Thoracic aorta (tissue), 2 donors: ENCODE results near the gene NLGN4X. TPM values are rescaled to one million over a fixed set of nuclear protein-coding genes. Genes with fewer than 3 reads are reported as not detected.

ENCODE experiments used
- ATAC-seq: fragments of 150-250 bp; one replicate; pipeline ENCODE4 v1.8.0; 2017; ENCODE audit warnings: low read depth; ENCODE audit not compliant: insufficient number of reproducible peaks, low FRiP score
- DNase-seq: peaks from one replicate; pipeline ENCODE4 v3.0.0-alpha.2; 2020; ENCODE audit warnings: low spot score
- H3K27ac ChIP-seq, 2 donors: fragments of 200-600 bp; sonication (generic); 1 replicate in 1 of 2; 2 replicates in 1 of 2; pipeline ENCODE4 v1.5.1; 2016; ENCODE audit warnings: mild to moderate bottlenecking in 2 of 2, moderate library complexity in 2 of 2
- H3K27me3 ChIP-seq: fragments of 200-600 bp; sonication (generic); replicated peaks from 2 replicates; pipeline ENCODE4 v1.6.0; 2016; ENCODE audit warnings: mild to moderate bottlenecking; ENCODE audit not compliant: insufficient read depth
- H3K36me3 ChIP-seq: fragments of 200-600 bp; sonication (generic); one replicate; pipeline ENCODE4 v1.5.1; 2016
- H3K4me1 ChIP-seq, 2 donors: fragments of 200-600 bp; sonication (generic); 1 replicate in 1 of 2; 2 replicates in 1 of 2; pipeline versions ENCODE4 v1.5.1 to v1.6.0; 2016; ENCODE audit warnings: low read depth in 2 of 2, mild to moderate bottlenecking in 1 of 2; ENCODE audit not compliant: control insufficient read depth in 1 of 2
- H3K4me3 ChIP-seq: fragments of 200-600 bp; sonication (generic); 2 replicates; pipeline ENCODE4 v1.5.1; 2016; ENCODE audit warnings: mild to moderate bottlenecking
- H3K9me3 ChIP-seq: fragments of 200-600 bp; sonication (generic); 2 replicates; pipeline ENCODE4 v1.5.1; 2016
- CTCF ChIP-seq: fragments of 200-600 bp; sonication (generic); IDR thresholded peaks from one replicate; pipeline ENCODE4 v1.5.1; 2019; ENCODE audit warnings: antibody characterized with exemption
- total RNA-seq, 2 donors: library from RNA; depleted of rRNA; stranded (reverse); fragments of >200 nt; gene quantifications; one replicate each; pipeline versions ENCODE4 v1.1.0 to v1.2.3, GENCODE V29; 2016

Gene NLGN4X
- total RNA-seq, 2 donors from 2014 or later = 0.95 to 2.7 TPM

GRCh38 chrX:5991393-5991792, 237.3 kb downstream of the NLGN4X start:
- Histone ChIP-seq H3K4me1 (no peaks in the 10 kb centered on the region), H3K9me3 (no peaks in the 10 kb centered on the region), H3K27ac (no peak overlapping the region), H3K4me3 (no peak overlapping the region), H3K36me3 (no peaks in the 10 kb centered on the region), H3K27me3 (no peaks in the 10 kb centered on the region)
- DNase-seq (no peak), ATAC-seq (no peak)
- TF ChIP-seq CTCF = no peak

GRCh38 chrX:5979338-5979737, 249.3 kb downstream of the NLGN4X start:
- no peak for TF ChIP-seq CTCF
- Histone ChIP-seq H3K27ac (no peak overlapping the region), H3K36me3 (no peaks in the 10 kb centered on the region), H3K4me1 (no peaks in the 10 kb centered on the region), H3K9me3 (no peaks in the 10 kb centered on the region), H3K4me3 (no peak overlapping the region), H3K27me3 (no peaks in the 10 kb centered on the region)
- DNase-seq = no peak
- ATAC-seq = no peak

- DNase-seq = no peak
- Histone ChIP-seq H3K36me3 (no peaks in the 10 kb centered on the region), H3K27ac (no peak overlapping the region), H3K9me3 (no peaks in the 10 kb centered on the region), H3K27me3 (no peaks in the 10 kb centered on the region), H3K4me1 (no peaks in the 10 kb centered on the region), H3K4me3 (no peak overlapping the region)
- ATAC-seq = no peak
- TF ChIP-seq CTCF = no peak
Measured at GRCh38 chrX:5976332-5976731, 252.3 kb downstream of the NLGN4X start.

GRCh38 chrX:5971300-5971699, 257.4 kb downstream of the NLGN4X start:
- no peak overlapping the region for H3K27ac ChIP-seq
- DNase-seq = no peak
- TF ChIP-seq CTCF = no peak

GRCh38 chrX:5965406-5965805, 263.3 kb downstream of the NLGN4X start:
- no peak for DNase-seq
- H3K9me3 ChIP-seq = no peaks in the 10 kb centered on the region
- no peaks in the 10 kb centered on the region for H3K27me3 ChIP-seq
- no peak overlapping the region for H3K4me3 ChIP-seq
- no peak overlapping the region for H3K27ac ChIP-seq
- H3K36me3 ChIP-seq = no peaks in the 10 kb centered on the region
- no peaks in the 10 kb centered on the region for H3K4me1 ChIP-seq
- no peak for TF ChIP-seq CTCF
- no peak for ATAC-seq

More at GRCh38 chrX:5971300-5971699, 257.4 kb downstream of the NLGN4X start:
- H3K4me1 ChIP-seq = no peaks in the 10 kb centered on the region
- no peaks in the 10 kb centered on the region for H3K36me3 ChIP-seq
- no peak overlapping the region for H3K4me3 ChIP-seq
- H3K27me3 ChIP-seq = no peaks in the 10 kb centered on the region
- H3K9me3 ChIP-seq = no peaks in the 10 kb centered on the region
- no peak for ATAC-seq
